Tibial nerve (tissue), 4 donors: Measurements from ENCODE around the gene GSK3B. TPM values are rescaled to one million over a fixed set of nuclear protein-coding genes. Genes with fewer than 3 reads are reported as not detected.

Experiments
- DNase-seq, 2 donors: peaks; one replicate each; pipeline ENCODE4 v3.0.0-alpha.2; 2019; ENCODE audit warnings: low spot score in 2 of 2
- H3K27ac ChIP-seq, 4 donors: fragments of 200-600 bp; sonication (generic) in 3 of 4; one replicate each; pipeline ENCODE4 v1.5.1; 2017 to 2019; ENCODE audit warnings: mild to moderate bottlenecking in 1 of 4
- H3K27me3 ChIP-seq, 2 donors: fragments of 200-600 bp; sonication (generic) in 1 of 2; one replicate each; pipeline versions ENCODE4 v1.5.1 to v1.6.0; 2017 to 2019
- H3K36me3 ChIP-seq, 3 donors: fragments of 200-600 bp; sonication (generic); one replicate each; pipeline ENCODE4 v1.5.1; 2018 to 2019
- H3K4me1 ChIP-seq, 4 donors: fragments of 200-600 bp; sonication (generic) in 3 of 4; one replicate each; pipeline ENCODE4 v1.5.1; 2017 to 2019
- H3K4me3 ChIP-seq, 4 donors: fragments of 200-600 bp; sonication (generic) in 3 of 4; one replicate each; pipeline ENCODE4 v1.5.1; 2017 to 2019; ENCODE audit warnings: mild to moderate bottlenecking in 1 of 4, moderate library complexity in 1 of 4
- H3K9me3 ChIP-seq, 4 donors: fragments of 200-600 bp; sonication (generic) in 3 of 4; one replicate each; pipeline ENCODE4 v1.5.1; 2017 to 2019
- CTCF ChIP-seq, 5 experiments: fragments of 200-600 bp in 3 of 5; fragments of 450-650 bp in 2 of 5; sonication (generic) in 3 of 5; IDR thresholded peaks; one replicate each; pipeline ENCODE4 v1.5.1; 2016 to 2019; ENCODE audit warnings: antibody characterized with exemption in 5 of 5, mild to moderate bottlenecking in 3 of 5, moderate library complexity in 2 of 5
- EP300 ChIP-seq, 2 donors: sonication (generic); formaldehyde crosslinking; IDR thresholded peaks; one replicate each; pipeline ENCODE4 v1.6.1; 2017; ENCODE audit warnings: antibody characterized with exemption in 2 of 2, mild to moderate bottlenecking in 1 of 2
- POLR2A ChIP-seq, 2 donors: fragments of 450-650 bp; IDR thresholded peaks; one replicate each; pipeline ENCODE4 v1.6.1; 2017; ENCODE audit warnings: antibody characterized with exemption in 2 of 2, mild to moderate bottlenecking in 2 of 2, moderate library complexity in 2 of 2
- WGBS, 2 donors: methylation state at CpG; one replicate each; pipeline ENCODE4 v1.1.5; 2018; 5-methylcytosine and 5-hydroxymethylcytosine counted together
- total RNA-seq, 4 donors: library from RNA; depleted of rRNA; stranded (reverse); fragments of >200 nt; gene quantifications; one replicate each; pipeline ENCODE4 v1.1.0, GENCODE V29; 2016

The GSK3B gene
- total RNA-seq, 4 donors from 2014 or later = 22.6 to 39.3 (median 28.5) TPM

- H3K36me3 ChIP-seq = peaks cover 0 to 65% (median 7%) of the 10 kb centered on the region in 3 donors
- H3K27me3 ChIP-seq = no peaks in the 10 kb centered on the region
- H3K4me1 ChIP-seq = no peaks in the 10 kb centered on the region
- H3K4me3 ChIP-seq = no peak overlapping the region
- no peaks in the 10 kb centered on the region for H3K9me3 ChIP-seq
- no peak for DNase-seq
- H3K27ac ChIP-seq = no peak overlapping the region
- no peak for TF ChIP-seq CTCF (IDR thresholded peaks at IDR 0.05)
- TF ChIP-seq POLR2A (IDR thresholded peaks at IDR 0.05) = no peak
- TF ChIP-seq EP300 (IDR thresholded peaks at IDR 0.05) = no peak
- 90 to 94% methylated on average over 2 of the region's 2 CpGs for WGBS, 2 donors
Observed at GRCh38 chr3:119858957-119859356, 235.3 kb downstream of the GSK3B start.

DNA sequence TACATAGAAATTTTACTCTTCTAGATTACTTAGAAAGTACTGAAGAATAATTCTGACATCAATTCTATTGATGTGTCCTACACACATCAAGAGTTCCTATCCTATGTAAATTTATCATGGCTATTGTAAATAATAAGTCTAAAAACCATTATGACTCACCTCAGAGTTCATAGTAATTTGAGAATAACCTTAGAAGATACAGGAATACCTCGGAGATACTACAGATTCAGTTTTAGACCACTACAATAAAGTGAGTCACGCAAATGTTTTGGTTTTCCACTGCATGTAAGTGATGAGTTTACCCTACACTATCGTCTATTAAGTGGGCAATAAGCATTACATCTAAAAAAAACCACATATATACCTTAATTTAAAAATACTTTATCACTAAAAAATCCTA is 237.6 kb downstream of the GSK3B start:
- Histone ChIP-seq H3K36me3 (peaks cover 0 to 45% (median 7%) of the 10 kb centered on the region in 3 donors), H3K9me3 (no peaks in the 10 kb centered on the region), H3K27ac (no peak overlapping the region), H3K27me3 (no peaks in the 10 kb centered on the region), H3K4me3 (no peak overlapping the region), H3K4me1 (no peaks in the 10 kb centered on the region)
- TF ChIP-seq EP300 (IDR thresholded peaks at IDR 0.05) = no peak
- no peak for TF ChIP-seq CTCF (IDR thresholded peaks at IDR 0.05)
- TF ChIP-seq POLR2A (IDR thresholded peaks at IDR 0.05) = no peak
- DNase-seq = no peak
- 96 to 99% methylated on average over 3 of the region's 3 CpGs for WGBS, 2 donors

DNA sequence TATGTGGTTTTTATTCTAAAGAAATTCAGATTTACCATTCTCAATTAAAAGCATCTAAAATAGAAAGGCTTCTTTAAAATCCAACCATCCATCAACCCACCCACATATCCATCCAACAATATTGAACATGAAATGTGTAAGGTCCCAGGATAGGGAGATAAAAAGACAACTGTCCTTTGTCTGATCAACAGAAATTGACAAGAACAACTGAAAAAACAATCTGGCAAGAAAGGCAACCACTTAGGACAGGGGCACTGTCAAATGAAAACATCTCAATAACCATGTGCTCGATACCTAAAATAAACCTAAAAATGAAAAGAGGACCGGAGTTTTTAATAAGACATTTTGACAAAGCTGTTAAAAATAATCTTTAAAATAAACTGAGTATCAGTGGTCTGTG is 245.1 kb downstream of the GSK3B start:
- no peaks in the 10 kb centered on the region for H3K4me1 ChIP-seq
- no peak overlapping the region for H3K27ac ChIP-seq
- TF ChIP-seq CTCF (IDR thresholded peaks at IDR 0.05) (no peak), POLR2A (IDR thresholded peaks at IDR 0.05) (no peak), EP300 (IDR thresholded peaks at IDR 0.05) (no peak)
- no peaks in the 10 kb centered on the region for H3K27me3 ChIP-seq
- DNase-seq = no peak
- no peak overlapping the region for H3K4me3 ChIP-seq
- 68 to 71% methylated on average over 2 of the region's 2 CpGs for WGBS, 2 donors
- peaks cover 0 to 7% (median under 1%) of the 10 kb centered on the region in 4 donors for H3K9me3 ChIP-seq
- H3K36me3 ChIP-seq = peaks cover 0 to 14% (median 0%) of the 10 kb centered on the region in 3 donors

GRCh38 chr3:119841808-119842471 is 252.3 kb downstream of the GSK3B start:
- 54 to 59% methylated on average over 2 of the region's 2 CpGs for WGBS, 2 donors
- H3K27ac ChIP-seq = no peak overlapping the region
- no peak for TF ChIP-seq POLR2A (IDR thresholded peaks at IDR 0.05)
- TF ChIP-seq EP300 (IDR thresholded peaks at IDR 0.05) = no peak
- no peak for TF ChIP-seq CTCF (IDR thresholded peaks at IDR 0.05)

DNA sequence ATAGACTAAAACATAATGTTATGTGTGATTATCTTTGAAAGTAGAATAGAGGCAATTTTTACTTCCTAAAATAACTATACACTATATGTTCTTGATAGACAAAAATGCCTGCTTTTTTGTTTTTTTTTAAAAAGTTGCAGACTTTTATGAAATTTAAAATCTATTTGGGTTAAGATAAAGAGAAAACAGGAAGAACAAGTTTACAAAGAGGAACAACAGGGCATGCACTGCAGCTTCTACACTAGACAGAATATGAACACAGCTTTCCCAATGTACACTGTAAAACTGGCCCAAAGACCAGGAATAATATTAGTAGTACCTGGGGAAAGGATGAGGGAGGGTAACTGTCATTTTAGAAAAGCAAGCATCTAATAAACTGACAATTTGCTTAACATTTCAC is 258.7 kb downstream of the GSK3B start:
- H3K4me3 ChIP-seq = no peak overlapping the region
- no peaks in the 10 kb centered on the region for H3K27me3 ChIP-seq
- H3K9me3 ChIP-seq = no peaks in the 10 kb centered on the region
- no peak for DNase-seq
- H3K27ac ChIP-seq = no peak overlapping the region
- no peaks in the 10 kb centered on the region for H3K4me1 ChIP-seq
- no peak for TF ChIP-seq POLR2A (IDR thresholded peaks at IDR 0.05)
- TF ChIP-seq EP300 (IDR thresholded peaks at IDR 0.05) = no peak
- peaks cover 0 to 17% (median 0%) of the 10 kb centered on the region in 3 donors for H3K36me3 ChIP-seq

More at GRCh38 chr3:119841808-119842471, 252.3 kb downstream of the GSK3B start:
- Histone ChIP-seq H3K27me3 (no peaks in the 10 kb centered on the region), H3K9me3 (peaks cover 0 to 7% (median 1%) of the 10 kb centered on the region in 4 donors), H3K4me1 (no peaks in the 10 kb centered on the region), H3K4me3 (no peak overlapping the region), H3K36me3 (peaks cover 0 to 50% (median 0%) of the 10 kb centered on the region in 3 donors)
- no peak for DNase-seq
